ENCODE data around the gene TPO.

DNA sequence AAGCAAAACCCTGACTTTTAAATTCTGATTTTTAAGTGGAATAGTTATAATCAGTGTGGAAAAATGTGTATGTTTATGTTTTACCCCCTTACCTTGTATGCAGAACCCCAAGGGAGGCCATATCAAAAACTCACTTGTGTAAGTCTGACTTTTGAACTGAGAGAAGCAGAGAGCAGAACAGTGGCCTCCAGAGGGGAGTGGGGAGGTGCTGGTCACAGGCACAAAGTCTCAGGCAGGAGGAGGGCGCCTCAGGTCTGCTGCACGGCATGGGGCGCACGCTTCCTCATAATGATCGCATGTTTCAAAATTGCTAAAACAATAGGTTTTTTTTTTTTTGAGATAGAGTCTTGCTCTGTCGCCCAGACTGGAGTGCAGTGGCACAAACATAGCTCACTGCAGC, 127.8 kb downstream of the TPO start:
- TF ChIP-seq, protein P1, sequence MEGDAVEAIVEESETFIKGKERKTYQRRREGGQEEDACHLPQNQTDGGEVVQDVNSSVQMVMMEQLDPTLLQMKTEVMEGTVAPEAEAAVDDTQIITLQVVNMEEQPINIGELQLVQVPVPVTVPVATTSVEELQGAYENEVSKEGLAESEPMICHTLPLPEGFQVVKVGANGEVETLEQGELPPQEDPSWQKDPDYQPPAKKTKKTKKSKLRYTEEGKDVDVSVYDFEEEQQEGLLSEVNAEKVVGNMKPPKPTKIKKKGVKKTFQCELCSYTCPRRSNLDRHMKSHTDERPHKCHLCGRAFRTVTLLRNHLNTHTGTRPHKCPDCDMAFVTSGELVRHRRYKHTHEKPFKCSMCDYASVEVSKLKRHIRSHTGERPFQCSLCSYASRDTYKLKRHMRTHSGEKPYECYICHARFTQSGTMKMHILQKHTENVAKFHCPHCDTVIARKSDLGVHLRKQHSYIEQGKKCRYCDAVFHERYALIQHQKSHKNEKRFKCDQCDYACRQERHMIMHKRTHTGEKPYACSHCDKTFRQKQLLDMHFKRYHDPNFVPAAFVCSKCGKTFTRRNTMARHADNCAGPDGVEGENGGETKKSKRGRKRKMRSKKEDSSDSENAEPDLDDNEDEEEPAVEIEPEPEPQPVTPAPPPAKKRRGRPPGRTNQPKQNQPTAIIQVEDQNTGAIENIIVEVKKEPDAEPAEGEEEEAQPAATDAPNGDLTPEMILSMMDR (IDR thresholded peaks at IDR 0.05) = no peak
- TF ChIP-seq POLR2AphosphoS5 (IDR thresholded peaks at IDR 0.05) = no peak
- TF ChIP-seq POLR2A (IDR thresholded peaks at IDR 0.05) = no peak

Data from suprapubic skin (tissue), 4 donors.